Measurements from ENCODE around the gene GABRB3. TPM values are rescaled to one million over a fixed set of nuclear protein-coding genes. Genes with fewer than 3 reads are reported as not detected.

Gene GABRB3
- total and polyA plus RNA-seq, 2 of the 8 experiments (the other 6 are each of a cell fraction or from before 2014, with no cell fraction given): 98.8 to 163 TPM

- no peak for FAIRE-seq
Measured at GRCh38 chr15:26565542-26565941, 207.3 kb downstream of the GABRB3 start.

More at GRCh38 chr15:26565542-26565941, 207.3 kb downstream of the GABRB3 start:
- Histone ChIP-seq H3K27me3 (replicated peaks in 1 of 4; ENCODE audit: control insufficient read depth in 3 of 4, extremely low read depth in 1 of 4, insufficient read depth in 3 of 4, low read length in 3 of 4) (no peaks in the 10 kb centered on the region), H2BK120ac (replicated peaks; ENCODE audit: low read depth, low read length) (no peak overlapping the region), H4K91ac (replicated peaks; ENCODE audit: insufficient read length, low read length) (no peak overlapping the region), H3K4me2 (ENCODE audit: insufficient read depth in 1 of 2, low read depth in 2 of 2, low read length in 2 of 2) (no peak overlapping the region), H2AK5ac (ENCODE audit: low read depth, low read length) (no peak overlapping the region), H3K4ac (replicated peaks; ENCODE audit: insufficient read length, low read depth, low read length) (no peak overlapping the region), H3K36me3 (ENCODE audit: control insufficient read depth in 2 of 4, insufficient read depth in 4 of 4, low read length in 3 of 4) (peaks cover 15 to 27% (median 20%) of the 10 kb centered on the region in 4 experiments), H2AFZ (ENCODE audit: low read length) (no peak overlapping the region), H3K79me1 (ENCODE audit: low read depth, low read length) (0 out of 2 replicates have a peak, but pooled peaks cover 2% of the 10 kb centered on the region), H3K14ac (ENCODE audit: insufficient read length) (no peak overlapping the region), H3K9me3 (ENCODE audit: insufficient read depth in 2 of 2, low read depth in 1 of 2, low read length in 1 of 2) (no peaks in the 10 kb centered on the region), H4K5ac (ENCODE audit: insufficient read length, low read depth, low read length) (no peak overlapping the region), H2BK15ac (ENCODE audit: low read length) (no peak overlapping the region), H3K56ac (replicated peaks; ENCODE audit: insufficient read length, low read depth, low read length) (no peak overlapping the region), H2BK20ac (ENCODE audit: low read length) (no peak overlapping the region), H3K4me1 (replicated peaks in 1 of 4; ENCODE audit: control insufficient read depth in 3 of 4, insufficient read depth in 4 of 4, low read length in 3 of 4) (peaks cover 0 to 3% (median 1%) of the 10 kb centered on the region in 4 experiments; a peak in 2 of 7 replicates), H2BK12ac (ENCODE audit: low read depth, low read length) (no peak overlapping the region), H3K4me3 (ENCODE audit: extremely low read depth in 1 of 4, insufficient read depth in 2 of 4, low read depth in 3 of 4, low read length in 4 of 4) (no peak overlapping the region), H3K18ac (ENCODE audit: extremely low read depth, low read length) (no peak overlapping the region), H3K79me2 (ENCODE audit: control insufficient read depth in 1 of 2, insufficient read depth in 2 of 2, low read length in 2 of 2) (no peaks in the 10 kb centered on the region), H4K20me1 (replicated peaks in 1 of 2; ENCODE audit: control insufficient read depth in 1 of 2, insufficient read depth in 2 of 2, low read length in 2 of 2) (peaks cover 0 to 3% of the 10 kb centered on the region in 2 experiments), H3K23ac (ENCODE audit: insufficient read length) (no peak overlapping the region), H2BK5ac (ENCODE audit: low read depth, low read length) (0 out of 2 replicates have a peak overlapping the region, but pooled peaks have one; percentile 60), H3K23me2 (ENCODE audit: low read depth, low read length) (no peaks in the 10 kb centered on the region; the same call in 1 of the 2 replicates), H3K27ac (ENCODE audit: low read depth, low read length) (no peak overlapping the region), H4K8ac (ENCODE audit: extremely low read depth, insufficient read depth, low read length) (no peak overlapping the region), H3K9ac (replicated peaks in 1 of 4; ENCODE audit: extremely low read depth in 1 of 4, low read depth in 3 of 4, low read length in 3 of 4) (no peak overlapping the region)
- CTCF ChIA-PET (ENCODE audit: partially characterized antibody): no interaction called here
- WGBS, 2 experiments (ENCODE audit: extremely low coverage in 1 of 2, insufficient coverage in 1 of 2, insufficient read length in 1 of 2, insufficient replicate concordance in 2 of 2, low coverage in 1 of 2, low lambda C conversion rate in 2 of 2, missing lambda C conversion rate in 1 of 2): 92% methylated on average over 6 of the region's 6 CpGs; no CpG with 5 or more reads in 1 of the 2 experiments
- no peak for DNase-seq (ENCODE audit: low read depth in 1 of 2, low spot score in 2 of 2)
- POLR2A ChIA-PET (ENCODE audit: partially characterized antibody): no interaction called here
- TF ChIP-seq TEAD4 (IDR thresholded peaks at IDR 0.05; ENCODE audit: low read depth, low read length): no peak
- TF ChIP-seq POLR2AphosphoS5 (IDR thresholded peaks at IDR 0.05; ENCODE audit: low read depth, low read length): no peak
- no peak for TF ChIP-seq EGR1 (IDR thresholded peaks at IDR 0.05; ENCODE audit: borderline replicate concordance, low read depth, low read length)
- no peak for TF ChIP-seq EZH2 (IDR thresholded peaks at IDR 0.05; ENCODE audit: low read depth, low read length, severe bottlenecking)
- TF ChIP-seq KDM5A (IDR thresholded peaks at IDR 0.05; ENCODE audit: low read length): no peak
- no peak for TF ChIP-seq GABPA (IDR thresholded peaks at IDR 0.05; ENCODE audit: borderline replicate concordance, insufficient read depth, low read length)
- TF ChIP-seq SAP30 (IDR thresholded peaks at IDR 0.05; ENCODE audit: insufficient read depth, insufficient replicate concordance, low read length): no peak
- no peak for TF ChIP-seq E2F6 (IDR thresholded peaks at IDR 0.05)

All from H1 (cell line).